SH-SY5Y (cell line): ENCODE results near the gene PNKP.

Experiments used
- GATA2 ChIP-seq: IDR thresholded peaks from 2 replicates; pipeline ENCODE4 v1.6.1; 2011; ENCODE audit warnings: mild to moderate bottlenecking, low read depth, low read length
- GATA3 ChIP-seq: IDR thresholded peaks from 2 replicates; pipeline ENCODE4 v1.6.1; 2011; ENCODE audit warnings: low read depth, mild to moderate bottlenecking, low read length, moderate library complexity

- TF ChIP-seq GATA2 (no peak), GATA3 (no peak)
These were observed 17.7 kb downstream of the PNKP start for GRCh38 chr19:49849433-49850220.
